GM21576 (cell line): ENCODE data around the gene LRRC45.

Experiments
- ATAC-seq: cut with Tn5 transposase; IDR thresholded peaks from one replicate; pipeline ENCODE4 v1.9.1; 2021; ENCODE audit warnings: mild to moderate bottlenecking, moderate library complexity; ENCODE audit not compliant: unreplicated experiment

Gene LRRC45

DNA sequence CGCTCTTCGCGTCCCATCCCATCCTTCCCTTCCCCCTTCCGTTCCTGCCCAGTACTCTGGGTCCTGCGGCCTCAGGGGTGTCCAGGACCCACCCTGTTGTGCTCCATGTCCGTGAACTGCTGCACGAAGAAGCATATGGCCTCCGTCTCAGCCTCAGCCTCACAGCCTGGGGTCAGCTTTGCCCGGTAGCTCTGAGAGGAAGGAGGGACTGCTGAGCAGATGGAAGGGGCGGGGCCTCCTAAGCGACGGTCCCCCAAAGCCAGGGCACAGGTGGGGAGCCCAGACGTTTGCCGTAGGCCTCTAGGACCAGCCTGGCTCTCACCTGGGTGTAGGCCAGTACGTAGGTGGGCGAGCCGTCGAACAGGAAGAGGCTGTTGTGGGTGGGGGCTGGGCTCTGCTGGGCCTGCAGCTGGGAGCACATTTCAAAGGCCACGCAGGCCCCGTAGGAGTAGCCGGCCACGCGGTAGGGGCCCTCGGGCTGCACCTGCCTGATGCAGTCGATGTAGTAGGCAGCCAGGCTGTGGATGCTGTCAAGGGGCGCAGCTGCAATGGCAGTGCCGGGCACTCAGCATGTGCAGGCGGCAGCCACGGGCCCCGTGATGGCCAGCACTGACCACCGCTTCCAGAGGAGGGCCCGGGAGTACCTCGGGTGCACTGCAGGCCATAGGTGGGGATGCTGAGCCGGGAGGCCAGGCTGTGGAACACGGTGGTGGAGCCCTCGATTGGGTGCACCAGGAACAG, 57.1 kb downstream of the LRRC45 start:
- no peak for ATAC-seq
